Neuronal stem cell (in vitro differentiated cells): ENCODE results near the gene CHD2.

Source experiments
- DNase-seq: peaks from one replicate; pipeline ENCODE4 v3.0.0-alpha.2; 2013; ENCODE audit warnings: low spot score
- H2AFZ ChIP-seq: one replicate; pipeline ENCODE4 v1.6.1; 2013; ENCODE audit warnings: mild to moderate bottlenecking, low read length, inconsistent platforms
- H2AK5ac ChIP-seq: 2 replicates; pipeline ENCODE4 v1.6.1; 2013; ENCODE audit warnings: low read depth, mild to moderate bottlenecking, inconsistent platforms, low read length, moderate library complexity, mixed read lengths
- H2BK120ac ChIP-seq: 2 replicates; pipeline ENCODE4 v1.6.1; 2013; ENCODE audit warnings: low read depth, mild to moderate bottlenecking, inconsistent platforms, low read length, moderate library complexity, mixed read lengths
- H2BK12ac ChIP-seq: one replicate; pipeline ENCODE4 v1.6.1; 2013; ENCODE audit warnings: low read length, inconsistent platforms
- H2BK15ac ChIP-seq: 2 replicates; pipeline ENCODE4 v1.6.1; 2013; ENCODE audit warnings: mild to moderate bottlenecking, low read length, inconsistent platforms, mixed read lengths
- H2BK5ac ChIP-seq: one replicate; pipeline ENCODE4 v1.6.1; 2013; ENCODE audit warnings: inconsistent platforms, mild to moderate bottlenecking, low read length, moderate library complexity
- H3K14ac ChIP-seq: one replicate; pipeline ENCODE4 v1.6.1; 2013; ENCODE audit warnings: low read length, inconsistent platforms
- H3K18ac ChIP-seq: 2 replicates; pipeline ENCODE4 v1.6.1; 2013; ENCODE audit warnings: low read length, inconsistent platforms
- H3K23ac ChIP-seq: 2 replicates; pipeline ENCODE4 v1.6.1; 2013; ENCODE audit warnings: low read depth, mild to moderate bottlenecking, mixed read lengths, low read length, inconsistent platforms; ENCODE audit not compliant: poor library complexity
- H3K27ac ChIP-seq: replicated peaks from 3 replicates; pipeline ENCODE4 v1.5.1; 2013; ENCODE audit warnings: low read length, inconsistent platforms
- H3K27me3 ChIP-seq, 3 experiments: 2 replicates each; pipeline ENCODE4 v1.6.1; 2013; ENCODE audit warnings: low read length in 3 of 3, mild to moderate bottlenecking in 2 of 3, inconsistent platforms in 1 of 3, low read depth in 1 of 3, mixed read lengths in 1 of 3, moderate library complexity in 1 of 3; ENCODE audit not compliant: control insufficient read depth in 3 of 3, insufficient read depth in 3 of 3
- H3K36me3 ChIP-seq, 2 donors: replicated peaks in 1 of 2; 2 replicates each; pipeline ENCODE4 v1.6.1; 2013; ENCODE audit warnings: low read length in 2 of 2; ENCODE audit not compliant: control insufficient read depth in 2 of 2, insufficient read depth in 2 of 2
- H3K4ac ChIP-seq: 2 replicates; pipeline ENCODE4 v1.6.1; 2013; ENCODE audit warnings: inconsistent platforms, mild to moderate bottlenecking, low read length, moderate library complexity
- H3K4me1 ChIP-seq, 2 donors: 1 replicate in 1 of 2; 2 replicates in 1 of 2; pipeline ENCODE4 v1.6.1; 2013; ENCODE audit warnings: low read length in 2 of 2, low read depth in 1 of 2; ENCODE audit not compliant: control insufficient read depth in 2 of 2, insufficient read depth in 1 of 2
- H3K4me2 ChIP-seq: one replicate; pipeline ENCODE4 v1.6.1; 2013; ENCODE audit warnings: mild to moderate bottlenecking, low read length, inconsistent platforms; ENCODE audit not compliant: insufficient read depth, poor library complexity, severe bottlenecking
- H3K4me3 ChIP-seq, 2 donors: 2 replicates each; pipeline ENCODE4 v1.5.1; 2013; ENCODE audit warnings: low read length in 2 of 2, mild to moderate bottlenecking in 2 of 2, inconsistent platforms in 1 of 2, moderate library complexity in 1 of 2
- H3K79me1 ChIP-seq: one replicate; pipeline ENCODE4 v1.6.1; 2013; ENCODE audit warnings: low read depth, mild to moderate bottlenecking, inconsistent platforms, low read length, moderate library complexity
- H3K9ac ChIP-seq: one replicate; pipeline ENCODE4 v1.6.1; 2013; ENCODE audit warnings: mild to moderate bottlenecking, low read depth, low read length, inconsistent platforms; ENCODE audit not compliant: poor library complexity
- H3K9me3 ChIP-seq, 2 donors: replicated peaks in 1 of 2; 2 replicates each; pipeline versions ENCODE3 to v1.6.1; 2013; ENCODE audit warnings: low read length in 2 of 2, mild to moderate bottlenecking in 2 of 2, inconsistent platforms in 1 of 2, low read depth in 1 of 2, mixed read lengths in 1 of 2, moderate library complexity in 1 of 2; ENCODE audit not compliant: control insufficient read depth in 2 of 2, insufficient read depth in 1 of 2
- H4K8ac ChIP-seq: one replicate; pipeline ENCODE4 v1.6.1; 2013; ENCODE audit warnings: low read depth, mild to moderate bottlenecking, inconsistent platforms, low read length, moderate library complexity
- H4K91ac ChIP-seq: one replicate; pipeline ENCODE4 v1.6.1; 2013; ENCODE audit warnings: low read length, low read depth, mild to moderate bottlenecking, inconsistent platforms; ENCODE audit not compliant: poor library complexity
- WGBS, 2 donors: extraction: QIAGEN DNeasy Blood & Tissue Kit; methylation state at CpG; one replicate each; pipeline ENCODE4 v1.1.7; 2013; ENCODE audit warnings: missing lambda C conversion rate in 2 of 2, mixed read lengths in 1 of 2; ENCODE audit not compliant: insufficient read length in 2 of 2, insufficient replicate concordance in 1 of 2; ENCODE audit errors: extremely low coverage in 2 of 2; 5-methylcytosine and 5-hydroxymethylcytosine counted together

The CHD2 gene

DNA sequence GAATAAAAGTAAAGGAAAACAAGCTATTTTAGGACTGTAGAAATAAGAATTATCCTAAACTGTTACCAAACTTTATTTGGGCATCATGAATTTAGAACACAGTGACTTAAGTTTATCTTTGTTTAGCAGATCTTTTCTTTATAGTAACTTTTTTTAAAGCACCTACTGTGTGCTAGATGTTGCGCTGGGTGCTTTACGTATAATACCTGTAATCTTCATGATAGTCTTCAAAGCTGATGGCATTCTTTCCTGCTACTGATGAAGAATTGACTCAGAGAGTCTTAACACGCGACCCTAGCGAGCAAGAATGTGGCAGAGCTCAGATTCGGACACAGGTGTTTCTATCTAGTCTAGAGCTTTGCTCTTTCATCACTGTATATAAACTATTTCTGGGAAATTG is 53.9 kb downstream of the CHD2 start:
- H3K79me1 ChIP-seq = no peaks in the 10 kb centered on the region
- peaks cover 7 to 32% of the 10 kb centered on the region in 2 donors for H3K9me3 ChIP-seq
- H3K4me2 ChIP-seq = no peak overlapping the region
- no peak overlapping the region for H3K27ac ChIP-seq
- no peak for DNase-seq
- H3K14ac ChIP-seq = no peak overlapping the region
- no peak overlapping the region for H3K9ac ChIP-seq
- H3K4ac ChIP-seq = no peak overlapping the region
- WGBS, 2 donors = no CpG with 5 or more reads among the region's 6 CpGs
- no peak overlapping the region for H2BK120ac ChIP-seq
- no peak overlapping the region for H4K8ac ChIP-seq
- no peak overlapping the region for H2AFZ ChIP-seq
- no peak overlapping the region for H4K91ac ChIP-seq
- H3K4me1 ChIP-seq = no peaks in the 10 kb centered on the region
- no peak overlapping the region for H2BK15ac ChIP-seq
- H3K23ac ChIP-seq = no peak overlapping the region
- H3K4me3 ChIP-seq = no peak overlapping the region
- no peak overlapping the region for H2BK12ac ChIP-seq
- H2AK5ac ChIP-seq = no peak overlapping the region
- H3K18ac ChIP-seq = no peak overlapping the region
- no peak overlapping the region for H2BK5ac ChIP-seq
- no peaks in the 10 kb centered on the region for H3K27me3 ChIP-seq
- H3K36me3 ChIP-seq = peaks cover 46 to 100% of the 10 kb centered on the region in 2 donors

DNA sequence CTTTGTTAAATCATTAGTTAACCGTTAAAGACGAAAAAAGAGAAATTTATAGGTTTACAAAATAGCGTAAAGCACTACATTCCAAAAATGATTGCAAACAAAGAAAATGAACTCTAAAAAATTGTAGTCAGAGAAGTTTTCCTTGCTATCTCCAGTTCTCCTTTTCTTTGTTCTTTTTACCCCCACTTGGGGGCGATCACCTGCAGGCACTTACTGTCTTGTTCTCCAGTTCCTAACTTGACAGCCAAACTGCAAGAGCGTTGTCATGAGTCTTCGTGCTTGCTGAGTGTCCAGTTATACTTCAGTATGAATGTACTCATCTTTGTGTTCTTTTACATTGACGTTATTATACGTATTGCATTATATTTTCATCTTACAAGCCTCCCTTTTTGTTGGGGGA is 54.5 kb downstream of the CHD2 start:
- no peak overlapping the region for H2BK15ac ChIP-seq
- no CpG with 5 or more reads among the region's 8 CpGs for WGBS, 2 donors
- H2BK12ac ChIP-seq = no peak overlapping the region
- H3K14ac ChIP-seq = no peak overlapping the region
- H3K9me3 ChIP-seq = peaks cover 4 to 32% of the 10 kb centered on the region in 2 donors
- no peaks in the 10 kb centered on the region for H3K79me1 ChIP-seq
- no peak overlapping the region for H2AFZ ChIP-seq
- H3K27ac ChIP-seq = no peak overlapping the region
- H3K4me1 ChIP-seq = no peaks in the 10 kb centered on the region
- no peak overlapping the region for H3K4ac ChIP-seq
- H3K4me2 ChIP-seq = no peak overlapping the region
- H4K8ac ChIP-seq = no peak overlapping the region
- no peak overlapping the region for H3K4me3 ChIP-seq
- no peak overlapping the region for H3K23ac ChIP-seq
- no peak overlapping the region for H2BK120ac ChIP-seq
- no peak overlapping the region for H2BK5ac ChIP-seq
- H4K91ac ChIP-seq = no peak overlapping the region
- peaks cover 43 to 100% of the 10 kb centered on the region in 2 donors for H3K36me3 ChIP-seq
- no peak overlapping the region for H3K18ac ChIP-seq
- no peaks in the 10 kb centered on the region for H3K27me3 ChIP-seq
- H2AK5ac ChIP-seq = no peak overlapping the region
- H3K9ac ChIP-seq = no peak overlapping the region
- no peak for DNase-seq

DNA sequence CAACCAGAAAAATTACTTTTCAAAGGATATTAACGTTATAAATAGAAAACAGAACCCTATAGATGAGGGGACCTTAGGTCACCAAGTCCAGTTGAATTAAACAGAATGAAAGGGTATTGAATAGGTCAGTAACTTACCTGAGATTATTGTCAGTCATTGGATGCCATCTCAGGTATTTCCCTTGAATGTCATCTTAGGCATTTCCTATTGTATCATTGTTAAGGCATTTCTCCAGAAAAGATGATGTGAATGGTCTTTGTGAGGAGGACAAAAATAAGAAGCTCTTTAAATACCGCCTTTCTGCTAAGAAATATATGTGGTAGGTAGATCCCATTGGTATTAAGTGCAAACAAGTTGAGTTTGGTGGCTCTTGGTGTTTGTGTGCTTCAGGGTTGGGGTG is 55.6 kb downstream of the CHD2 start:
- peaks cover 38 to 100% of the 10 kb centered on the region in 2 donors for H3K36me3 ChIP-seq
- H3K4ac ChIP-seq = no peak overlapping the region

DNA sequence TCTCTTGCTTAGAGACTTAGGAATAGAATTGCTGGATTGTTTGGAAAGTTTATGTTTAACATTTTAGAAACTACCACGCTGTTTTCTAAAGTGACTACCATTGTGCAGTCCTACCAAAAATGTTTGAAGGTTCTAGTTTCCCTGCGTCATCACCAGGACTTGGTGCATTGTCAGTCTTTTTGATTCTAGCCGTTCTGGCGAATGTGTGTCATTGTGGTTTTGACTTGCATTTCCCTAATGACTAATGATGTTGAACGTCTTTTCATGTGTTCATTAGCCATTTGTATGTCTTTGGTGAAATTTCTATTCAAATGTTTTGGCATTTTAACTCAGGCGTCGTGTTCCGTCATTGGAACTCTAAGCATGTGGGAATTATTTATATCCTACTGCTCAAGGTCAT is 58.0 kb downstream of the CHD2 start:
- Histone ChIP-seq H3K27ac (no peak overlapping the region), H4K8ac (no peak overlapping the region), H2BK120ac (no peak overlapping the region), H2BK5ac (no peak overlapping the region), H3K9me3 (peaks cover 0 to 51% of the 10 kb centered on the region in 2 donors), H3K4me1 (no peaks in the 10 kb centered on the region), H3K4me2 (no peak overlapping the region), H3K23ac (no peak overlapping the region), H3K79me1 (peaks cover 2% of the 10 kb centered on the region), H3K4me3 (no peak overlapping the region), H2AK5ac (no peak overlapping the region), H3K4ac (no peak overlapping the region), H3K27me3 (no peaks in the 10 kb centered on the region), H2BK15ac (no peak overlapping the region), H3K9ac (no peak overlapping the region), H3K36me3 (peaks cover 29 to 100% of the 10 kb centered on the region in 2 donors), H2BK12ac (no peak overlapping the region), H3K14ac (no peak overlapping the region), H3K18ac (no peak overlapping the region), H2AFZ (no peak overlapping the region), H4K91ac (no peak overlapping the region)
- DNase-seq = no peak
- no CpG with 5 or more reads among the region's 8 CpGs for WGBS, 2 donors

More for the DNA sequence above, 55.6 kb downstream of the CHD2 start:
- Histone ChIP-seq H2BK12ac (no peak overlapping the region), H3K23ac (no peak overlapping the region), H4K91ac (no peak overlapping the region), H2AFZ (no peak overlapping the region), H3K18ac (no peak overlapping the region), H2AK5ac (no peak overlapping the region), H3K4me3 (no peak overlapping the region), H3K9ac (no peak overlapping the region), H3K27me3 (no peaks in the 10 kb centered on the region), H2BK15ac (no peak overlapping the region), H3K27ac (no peak overlapping the region), H3K4me2 (no peak overlapping the region), H3K14ac (no peak overlapping the region), H2BK5ac (no peak overlapping the region), H2BK120ac (no peak overlapping the region), H3K4me1 (no peaks in the 10 kb centered on the region), H3K9me3 (peaks cover 0 to 32% of the 10 kb centered on the region in 2 donors), H3K79me1 (peaks cover under 1% of the 10 kb centered on the region), H4K8ac (no peak overlapping the region)
- WGBS, 2 donors = no CpG with 5 or more reads among the region's 2 CpGs
- DNase-seq = no peak
